Loucy (cell line): ENCODE results near the gene GTF2A1L.
"Not testable (repeated sequence)": the region's sequence is repeated elsewhere in the genome, so short reads cannot be mapped to it uniquely, and the experiment has no call there.

Experiments
- H2AFZ ChIP-seq: fragments of 200-600 bp; sonication (generic); 2 replicates; pipeline ENCODE4 v1.6.0; 2016; ENCODE audit warnings: antibody characterized with exemption, mild to moderate bottlenecking, low read length, moderate library complexity
- H3F3A ChIP-seq: fragments of 200-600 bp; 2 replicates; pipeline ENCODE4 v1.6.0; 2016; ENCODE audit warnings: antibody characterized with exemption, low read depth, mild to moderate bottlenecking
- H3K27me3 ChIP-seq: fragments of 200-600 bp; sonication (generic); 2 replicates; pipeline ENCODE4 v1.6.1; 2014; ENCODE audit warnings: low read length, mild to moderate bottlenecking; ENCODE audit not compliant: insufficient read depth, poor library complexity, severe bottlenecking
- H3K36me3 ChIP-seq: fragments of 200-600 bp; sonication (generic); 2 replicates; pipeline ENCODE4 v1.6.1; 2016; ENCODE audit warnings: low read length; ENCODE audit not compliant: insufficient read depth
- H3K4me1 ChIP-seq: fragments of 200-600 bp; sonication (generic); 2 replicates; pipeline ENCODE4 v1.5.1; 2014; ENCODE audit warnings: low read length, mild to moderate bottlenecking; ENCODE audit not compliant: insufficient read depth, poor library complexity, severe bottlenecking
- H3K4me2 ChIP-seq: fragments of 200-600 bp; sonication (generic); 2 replicates; pipeline ENCODE4 v1.6.0; 2014; ENCODE audit warnings: antibody characterized with exemption, low read length, low read depth, mild to moderate bottlenecking; ENCODE audit not compliant: poor library complexity, severe bottlenecking
- H3K4me3 ChIP-seq: fragments of 200-600 bp; sonication (generic); 2 replicates; pipeline ENCODE4 v1.5.1; 2014; ENCODE audit warnings: low read length, mild to moderate bottlenecking, mixed read lengths; ENCODE audit not compliant: poor library complexity, severe bottlenecking
- H3K79me2 ChIP-seq: fragments of 200-600 bp; sonication (generic); 2 replicates; pipeline ENCODE4 v1.6.1; 2014; ENCODE audit warnings: low read length; ENCODE audit not compliant: insufficient read depth
- H3K9ac ChIP-seq: fragments of 200-600 bp; sonication (generic); 2 replicates; pipeline ENCODE4 v1.6.0; 2014; ENCODE audit warnings: mild to moderate bottlenecking, low read depth, low read length, moderate library complexity; ENCODE audit not compliant: poor library complexity, severe bottlenecking
- H3K9me2 ChIP-seq: fragments of 200-600 bp; sonication (generic); replicated peaks from 2 replicates; pipeline ENCODE4 v1.6.1; 2016; ENCODE audit warnings: low read depth, low read length, mixed read lengths
- H3K9me3 ChIP-seq: fragments of 200-600 bp; sonication (generic); 2 replicates; pipeline ENCODE4 v1.6.1; 2014; ENCODE audit warnings: mild to moderate bottlenecking, antibody characterized with exemption, low read length, low read depth; ENCODE audit not compliant: insufficient read depth
- H4K20me1 ChIP-seq: fragments of 200-600 bp; sonication (generic); 2 replicates; pipeline ENCODE4 v1.6.0; 2014; ENCODE audit warnings: antibody characterized with exemption, low read length, mild to moderate bottlenecking; ENCODE audit not compliant: insufficient read depth, poor library complexity, severe bottlenecking
- CTCF ChIP-seq: fragments of 200-600 bp; sonication (generic); conservative IDR thresholded peaks from 2 replicates; pipeline ENCODE4 v1.5.1; 2014; ENCODE audit warnings: mild to moderate bottlenecking, antibody characterized with exemption, low read length
- EZH2phosphoT487 ChIP-seq: fragments of 200-600 bp; IDR thresholded peaks from 2 replicates; pipeline ENCODE4 v1.6.1; 2018; ENCODE audit warnings: antibody characterized with exemption, mild to moderate bottlenecking, moderate library complexity, borderline replicate concordance

The GTF2A1L gene

GRCh38 chr2:48589170-48589767 lies 28.4 kb upstream of the GTF2A1L start:
- no peaks in the 10 kb centered on the region for H3K9me3 ChIP-seq
- no peaks in the 10 kb centered on the region for H3K27me3 ChIP-seq
- H3K9ac ChIP-seq, result no peak overlapping the region
- no peak overlapping the region for H3K4me2 ChIP-seq
- TF ChIP-seq CTCF (peak; percentile 79), EZH2phosphoT487 (no peak)
- no peak overlapping the region for H3K4me3 ChIP-seq
- no peaks in the 10 kb centered on the region for H4K20me1 ChIP-seq
- no peaks in the 10 kb centered on the region for H3K79me2 ChIP-seq
- no peaks in the 10 kb centered on the region for H3K4me1 ChIP-seq
- H3K9me2 ChIP-seq, result no peaks in the 10 kb centered on the region
- H2AFZ ChIP-seq, result 0 out of 2 replicates have a peak overlapping the region, but pooled peaks have one; percentile 18
- no peaks in the 10 kb centered on the region for H3F3A ChIP-seq
- H3K36me3 ChIP-seq, result no peaks in the 10 kb centered on the region

- no peak for TF ChIP-seq EZH2phosphoT487
- TF ChIP-seq CTCF, result no peak
- no peaks in the 10 kb centered on the region for H3K36me3 ChIP-seq
- H3F3A ChIP-seq, result no peaks in the 10 kb centered on the region; the same call in 1 of the 2 replicates
- H3K4me3 ChIP-seq, result no peak overlapping the region
- H3K4me1 ChIP-seq, result no peaks in the 10 kb centered on the region
- H3K9me2 ChIP-seq, result no peaks in the 10 kb centered on the region
- no peak overlapping the region for H3K9ac ChIP-seq
- no peaks in the 10 kb centered on the region for H3K9me3 ChIP-seq
- no peak overlapping the region for H3K4me2 ChIP-seq
- no peaks in the 10 kb centered on the region for H3K79me2 ChIP-seq
- H3K27me3 ChIP-seq, result no peaks in the 10 kb centered on the region
- H4K20me1 ChIP-seq, result no peaks in the 10 kb centered on the region
- no peak overlapping the region for H2AFZ ChIP-seq
Observed at GRCh38 chr2:48590017-48590416, 27.6 kb upstream of the GTF2A1L start.

GRCh38 chr2:48592067-48592466 lies 25.6 kb upstream of the GTF2A1L start:
- Histone ChIP-seq H3K9me2 (no peaks in the 10 kb centered on the region), H3K36me3 (no peaks in the 10 kb centered on the region), H3K9ac (no peak overlapping the region), H3K4me2 (no peak overlapping the region), H3K9me3 (no peaks in the 10 kb centered on the region), H3K4me1 (no peaks in the 10 kb centered on the region), H4K20me1 (no peaks in the 10 kb centered on the region), H2AFZ (no peak overlapping the region), H3K27me3 (no peaks in the 10 kb centered on the region), H3K4me3 (no peak overlapping the region), H3F3A (no peaks in the 10 kb centered on the region; the same call in 1 of the 2 replicates), H3K79me2 (no peaks in the 10 kb centered on the region)
- TF ChIP-seq EZH2phosphoT487 (no peak), CTCF (no peak)

- not testable (repeated sequence) for H3F3A ChIP-seq, H3K4me1 ChIP-seq, H4K20me1 ChIP-seq, H3K9me3 ChIP-seq, H3K79me2 ChIP-seq, H3K4me3 ChIP-seq, H2AFZ ChIP-seq, H3K36me3 ChIP-seq, H3K9me2 ChIP-seq, H3K4me2 ChIP-seq, H3K9ac ChIP-seq, H3K27me3 ChIP-seq
Observed at GRCh38 chr2:48596751-48597150, 20.9 kb upstream of the GTF2A1L start.
